ENCODE results near the gene GRID2IP. TPM values are rescaled to one million over a fixed set of nuclear protein-coding genes. Genes with fewer than 3 reads are reported as not detected.

Gene GRID2IP
- total RNA-seq = under 0.01 and 0.25 TPM in 2 replicates

DNA sequence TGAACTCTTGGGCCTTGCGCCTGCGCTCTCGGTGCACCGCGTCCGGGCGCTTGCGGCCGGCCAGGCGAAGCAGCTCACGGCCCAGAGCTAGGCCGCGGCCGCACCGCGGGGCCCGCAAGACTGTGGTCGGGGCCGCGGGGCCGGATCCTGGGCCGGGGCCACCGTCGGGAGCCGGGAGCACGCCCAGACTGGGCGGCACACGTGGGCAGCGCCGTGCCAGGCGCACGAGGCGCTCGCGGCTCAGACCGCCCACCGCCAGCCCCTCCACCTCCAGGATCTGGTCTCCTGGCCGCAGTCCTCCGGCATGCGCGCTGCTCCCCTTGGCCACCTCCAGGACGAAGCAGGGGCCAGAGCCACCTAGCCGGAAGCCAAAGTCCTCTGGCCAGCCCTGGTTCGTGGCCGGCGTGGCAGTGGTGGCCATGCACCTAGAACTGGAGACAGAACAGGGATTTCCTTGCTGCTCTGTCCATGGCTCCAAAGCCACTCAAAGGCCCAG lies at the start of gene GRID2IP:
Gene GRID2IP, minus strand, starts transcription at position 446 of the 496 bp plus-strand sequence. Its CDS starts 25 bp downstream, at position 421.

DNA sequence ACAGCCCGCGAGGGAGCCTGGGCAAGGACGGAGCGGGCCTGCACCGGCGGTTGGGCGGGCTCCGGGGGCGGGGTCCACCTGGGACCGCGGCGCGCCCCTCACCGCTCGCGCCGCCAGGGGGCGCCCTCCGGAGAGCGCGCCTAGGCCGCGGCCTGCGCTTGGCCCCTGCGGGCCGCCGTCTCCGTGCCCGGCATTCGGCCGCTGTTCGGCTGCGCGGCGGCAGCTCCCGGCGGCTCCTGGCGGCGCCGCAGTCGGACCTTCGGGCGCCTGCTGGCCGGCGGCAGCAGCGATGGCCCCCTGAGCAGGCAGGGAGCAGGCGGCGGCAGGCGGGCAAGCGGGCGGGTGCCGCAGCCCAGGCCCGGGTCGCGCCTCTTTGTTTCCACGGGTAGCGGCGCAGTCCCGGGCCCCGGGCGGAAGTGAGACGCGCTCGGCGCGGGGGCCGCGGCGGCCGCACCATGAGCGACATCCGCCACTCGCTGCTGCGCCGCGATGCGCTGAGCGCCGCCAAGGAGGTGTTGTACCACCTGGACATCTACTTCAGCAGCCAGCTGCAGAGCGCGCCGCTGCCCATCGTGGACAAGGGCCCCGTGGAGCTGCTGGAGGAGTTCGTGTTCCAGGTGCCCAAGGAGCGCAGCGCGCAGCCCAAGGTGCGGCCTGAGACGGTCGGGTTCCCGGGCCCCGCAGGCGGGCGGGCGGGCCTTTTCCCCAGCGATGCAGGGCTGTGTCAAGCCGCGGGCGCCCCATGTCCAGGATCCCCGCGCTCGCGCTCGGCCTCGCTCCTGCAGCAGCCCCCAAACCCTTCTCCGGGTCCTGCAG lies 38.8 kb upstream of the GRID2IP start, which contains the start of gene INTS15:
Gene INTS15, plus strand, starts transcription at position 193 of the 816 bp plus-strand sequence. Its CDS starts 263 bp downstream, at position 456.

DNA sequence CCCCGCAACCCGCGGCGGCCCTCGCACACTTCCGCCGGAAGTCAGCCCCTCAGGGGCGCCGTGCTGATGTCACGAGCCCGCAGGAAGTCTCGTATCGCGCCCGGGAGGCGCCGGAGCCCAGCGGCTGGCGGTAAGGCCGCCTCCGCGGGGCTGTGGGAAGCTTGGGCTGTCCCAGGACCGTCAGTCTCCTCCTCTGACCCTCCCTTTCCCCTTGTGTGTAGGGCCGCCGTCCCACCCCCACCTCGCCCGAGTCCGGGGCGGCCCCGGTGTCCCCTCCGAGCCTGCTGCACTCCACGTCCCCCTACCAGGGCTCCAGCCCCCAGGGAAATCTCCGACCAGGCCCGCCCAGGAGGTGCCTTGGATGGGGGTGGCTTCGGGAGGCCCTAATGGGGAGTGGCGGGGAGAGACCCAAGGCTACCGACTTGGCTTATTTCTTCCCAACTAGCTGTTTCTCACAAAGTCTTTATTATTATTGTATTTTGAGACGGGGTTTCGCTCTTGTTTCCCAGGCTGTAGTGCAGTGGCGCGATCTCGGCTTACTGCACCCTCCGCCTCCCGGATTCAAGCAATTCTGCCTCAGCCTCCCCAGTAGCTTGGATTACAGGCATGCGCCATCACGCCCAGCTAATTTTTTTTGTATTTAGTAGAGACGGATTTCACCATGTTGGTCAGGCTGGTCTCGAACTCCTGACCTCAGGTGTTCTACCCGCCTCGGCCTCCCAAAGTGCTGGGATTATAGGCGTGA lies 26.3 kb upstream of the GRID2IP start, which contains the start of gene ZDHHC4:
Gene ZDHHC4, plus strand, starts transcription at position 86 of the 745 bp plus-strand sequence. CDS start 3,108 bp downstream, outside the sequence.

DNA sequence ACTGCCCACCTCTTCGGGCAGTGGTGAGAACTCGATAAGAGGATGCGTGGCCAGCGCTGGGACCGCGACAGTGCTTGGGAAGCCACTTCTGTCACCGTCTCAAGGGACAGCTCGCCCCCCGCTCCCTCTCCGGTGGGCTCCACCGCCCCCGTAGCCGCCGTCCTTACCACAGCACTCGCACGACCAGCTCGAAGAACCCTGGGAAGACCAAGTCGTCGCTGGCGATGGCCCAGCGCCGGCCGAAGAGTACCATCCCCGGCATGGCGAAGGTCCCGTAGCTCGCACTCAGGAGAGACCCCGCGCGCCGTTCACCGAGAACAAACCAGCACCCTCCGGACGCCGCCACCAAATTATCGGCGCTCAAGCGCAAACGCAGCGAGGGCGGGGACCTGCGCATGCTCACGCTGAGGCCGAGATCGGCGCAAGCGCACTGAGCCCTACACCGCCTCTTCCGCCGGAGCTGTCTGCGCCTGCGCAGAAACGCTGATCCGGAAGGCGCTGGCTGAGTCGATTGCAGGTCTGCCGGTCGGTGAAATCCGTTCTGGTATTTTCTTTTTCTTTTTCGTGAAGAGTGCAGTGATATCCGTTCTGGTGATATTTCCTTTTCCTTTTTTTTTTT lies 103.6 kb downstream of the GRID2IP start, which contains the start of gene DAGLB:
Gene DAGLB, minus strand, starts transcription at position 374 of the 619 bp plus-strand sequence. Its CDS starts 112 bp downstream, at position 262.

Other genes with a start within 250 kb of the GRID2IP start
- 10.9 and 14.5 TPM in 2 replicates for gene FAM220A, start 202.5 kb downstream of the GRID2IP start, total RNA-seq
- gene RAC1, start 176.9 kb downstream of the GRID2IP start, total RNA-seq = 146 and 153 TPM in 2 replicates
- gene DAGLB, start 103.5 kb downstream of the GRID2IP start, total RNA-seq = 9.3 and 19.4 TPM in 2 replicates
- gene KDELR2, start 67.3 kb downstream of the GRID2IP start, total RNA-seq = 98.9 and 159 TPM in 2 replicates
- 44.0 and 67.8 TPM in 2 replicates for gene ZDHHC4, start 26.0 kb upstream of the GRID2IP start, total RNA-seq
- 23.8 and 29.5 TPM in 2 replicates for gene INTS15, start 38.6 kb upstream of the GRID2IP start, total RNA-seq
- gene ZNF853, start 64.1 kb upstream of the GRID2IP start, total RNA-seq = 6.8 and 31.1 TPM in 2 replicates
- 10.8 and 17.1 TPM in 2 replicates for gene ZNF316, start 85.9 kb upstream of the GRID2IP start, total RNA-seq
- 6.4 and 21.7 TPM in 2 replicates for gene ZNF12, start 155.5 kb upstream of the GRID2IP start, total RNA-seq
- gene RSPH10B2, start 202.6 kb upstream of the GRID2IP start, total RNA-seq = not detected in 2 replicates

Data from mesangial cell (primary cell).